Endothelial cell (in vitro differentiated cells): ENCODE data around the gene ZNHIT2. TPM values are rescaled to one million over a fixed set of nuclear protein-coding genes. Genes with fewer than 3 reads are reported as not detected.
A peak's percentile ranks its signal among the peaks of the same experiment; 100 is the strongest.

Experiments
- DNase-seq: peaks from one replicate; pipeline ENCODE4 v3.0.0; 2021; ENCODE audit warnings: low spot score
- H3K27ac Mint-ChIP-seq: one replicate; pipeline ENCODE4 v1.8.0; 2021; ENCODE audit warnings: mixed read lengths, inconsistent platforms; ENCODE audit not compliant: unreplicated experiment
- H3K27me3 Mint-ChIP-seq: one replicate; pipeline ENCODE4 v1.8.0; 2021; ENCODE audit warnings: mild to moderate bottlenecking, moderate library complexity, mixed read lengths, inconsistent platforms; ENCODE audit not compliant: unreplicated experiment
- H3K36me3 Mint-ChIP-seq: one replicate; pipeline ENCODE4 v1.8.0; 2021; ENCODE audit warnings: mild to moderate bottlenecking, low read depth, mixed read lengths, inconsistent platforms; ENCODE audit not compliant: unreplicated experiment
- H3K4me1 Mint-ChIP-seq: one replicate; pipeline ENCODE4 v1.8.0; 2021; ENCODE audit warnings: mild to moderate bottlenecking, mixed read lengths, inconsistent platforms; ENCODE audit not compliant: unreplicated experiment
- H3K4me3 Mint-ChIP-seq: one replicate; pipeline ENCODE4 v1.8.0; 2021; ENCODE audit warnings: mild to moderate bottlenecking, mixed read lengths, inconsistent platforms; ENCODE audit not compliant: unreplicated experiment
- H3K9me3 Mint-ChIP-seq: one replicate; pipeline ENCODE4 v1.8.0; 2021; ENCODE audit warnings: mixed read lengths, inconsistent platforms; ENCODE audit not compliant: unreplicated experiment
- CTCF ChIP-seq: fragments of 200-600 bp; sonication (generic); IDR thresholded peaks from one replicate; pipeline ENCODE4 v1.5.0; 2021; ENCODE audit warnings: antibody characterized with exemption; ENCODE audit not compliant: unreplicated experiment
- total RNA-seq: library from RNA; stranded (reverse); fragmentation: NEBNext Ultra II Directional; extraction: Animal tissue kit (Norgen Biotek cat#: 25700); gene quantifications from one replicate; pipeline ENCODE4 v1.2.1, GENCODE V29; 2021; ENCODE audit not compliant: unreplicated experiment

The ZNHIT2 gene
- total RNA-seq, 1 donor from 2014 or later, result 6.0 TPM

DNA sequence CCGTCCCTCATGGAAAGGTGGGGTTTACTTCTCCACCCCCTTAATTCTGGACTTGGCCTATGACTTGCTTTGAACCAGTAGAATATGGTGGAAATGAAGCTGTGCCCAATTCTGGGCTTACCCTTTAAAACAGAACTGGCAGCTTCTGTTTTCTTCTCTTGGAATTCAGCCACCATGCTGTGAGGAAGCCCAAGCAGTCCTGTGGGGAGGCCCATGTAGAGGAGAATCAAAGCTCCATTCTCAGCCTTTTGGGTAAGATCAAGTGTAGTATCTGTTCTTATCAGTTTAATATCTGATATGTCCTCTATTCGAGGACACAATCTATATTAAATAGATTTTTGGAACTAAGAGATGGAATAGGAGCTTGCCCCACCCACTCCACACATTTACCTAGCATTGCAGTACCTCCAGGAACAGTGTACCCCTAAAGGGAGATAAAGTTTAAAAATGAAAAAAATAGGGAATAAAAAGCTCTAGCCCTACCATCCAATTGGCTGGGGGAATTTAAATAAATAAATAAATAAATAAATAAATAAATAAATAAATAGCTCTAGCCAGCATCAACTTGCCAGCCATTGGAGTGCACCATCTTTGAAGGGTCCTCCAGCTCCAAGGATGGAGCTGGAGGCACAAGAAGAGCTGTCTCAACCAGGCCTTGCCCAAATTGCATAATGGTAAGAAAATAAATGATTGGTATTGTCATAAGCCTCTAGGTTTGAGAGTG is 30.0 kb upstream of the ZNHIT2 start:
- Mint-ChIP-seq H3K4me3 (no peak overlapping the region), H3K27me3 (no peaks in the 10 kb centered on the region), H3K27ac (no peak overlapping the region), H3K4me1 (no peaks in the 10 kb centered on the region), H3K9me3 (no peaks in the 10 kb centered on the region), H3K36me3 (no peaks in the 10 kb centered on the region)
- no peak for DNase-seq
- no peak for TF ChIP-seq CTCF

GRCh38 chr11:65141896-65142494 is 24.5 kb upstream of the ZNHIT2 start:
- Mint-ChIP-seq H3K27ac (no peak overlapping the region), H3K36me3 (no peaks in the 10 kb centered on the region), H3K4me1 (no peaks in the 10 kb centered on the region), H3K4me3 (no peak overlapping the region), H3K9me3 (no peaks in the 10 kb centered on the region), H3K27me3 (peaks cover 4% of the 10 kb centered on the region)
- no peak for TF ChIP-seq CTCF
- DNase-seq, result no peak

GRCh38 chr11:65136515-65137096 is 19.1 kb upstream of the ZNHIT2 start:
- TF ChIP-seq CTCF, result no peak
- DNase-seq, result no peak
- Mint-ChIP-seq H3K36me3 (peaks cover 8% of the 10 kb centered on the region), H3K27me3 (peaks cover 25% of the 10 kb centered on the region), H3K4me3 (peak overlapping the region; percentile 81), H3K9me3 (no peaks in the 10 kb centered on the region), H3K27ac (no peak overlapping the region), H3K4me1 (peaks cover 29% of the 10 kb centered on the region)

GRCh38 chr11:65135633-65136145 is 18.2 kb upstream of the ZNHIT2 start:
- Mint-ChIP-seq H3K27me3 (peaks cover 25% of the 10 kb centered on the region), H3K27ac (peak overlapping the region; percentile 99), H3K36me3 (peaks cover 15% of the 10 kb centered on the region), H3K4me1 (peaks cover 29% of the 10 kb centered on the region), H3K4me3 (peak overlapping the region; percentile 99), H3K9me3 (no peaks in the 10 kb centered on the region)
- DNase-seq, result no peak
- no peak for TF ChIP-seq CTCF
